K562 (cell line): ENCODE measurements around the gene RNFT2. TPM values are rescaled to one million over a fixed set of nuclear protein-coding genes. Genes with fewer than 3 reads are reported as not detected.

Experiments used
- ATAC-seq: fragments of 200-7000 bp; cut with Tn5 transposase; 3 replicates; pipeline ENCODE4 v1.9.1; 2020; ENCODE audit warnings: moderate library complexity
- BruUV-seq: library from RNA; stranded (reverse); fragments of 400-500 nt; replicated peaks from 2 replicates; lab custom pipeline; 2021; lab: Mats Ljungman, UMichigan
- CTCF ChIA-PET: fragments of 300-600 bp; formaldehyde crosslinking; extraction: SDS; loops from one replicate; lab custom pipeline; 2021; ENCODE audit warnings: low intra/inter-chr PET ratio; lab: Yijun Ruan, JAX
- POLR2A ChIA-PET: fragments of 300-600, 350-650 bp; sonication (Branson Sonifier 250); formaldehyde crosslinking; extraction: SDS; loops from one replicate; lab custom pipeline; 2021; ENCODE audit warnings: antibody characterized with exemption, inconsistent platforms; lab: Yijun Ruan, JAX
- DNase-seq, 4 experiments: peaks; one replicate each; pipeline versions ENCODE4 v3.0.0 to v3.0.0-alpha.2; 2011 to 2018; ENCODE audit warnings: low spot score in 3 of 4, mixed read lengths in 3 of 4; ENCODE audit errors: extremely low read depth in 1 of 4
- FAIRE-seq: peaks from 2 replicates; lab custom pipeline; 2011; peaks lifted over from hg19 to GRCh38; lab: Jason Lieb, UNC
- H2AFZ ChIP-seq: 2 replicates; pipeline ENCODE4 v1.6.0; 2011; ENCODE audit warnings: low read depth, low read length, control low read depth, inconsistent platforms
- H3K27ac ChIP-seq: fragments of 200-600 bp; 3 replicates; pipeline ENCODE4 v1.8.0; 2011; ENCODE audit warnings: low read depth, mild to moderate bottlenecking, control low read depth, inconsistent platforms, low read length, moderate library complexity, mixed read lengths; ENCODE audit errors: extremely low read depth
- H3K27me3 ChIP-seq, 2 experiments: fragments of 300-600 bp in 1 of 2; 2 replicates in 1 of 2; 3 replicates in 1 of 2; pipeline versions ENCODE4 v1.6.0 to v1.8.0; 2011; ENCODE audit warnings: inconsistent platforms in 2 of 2, low read length in 2 of 2, mild to moderate bottlenecking in 1 of 2, mixed read lengths in 1 of 2, moderate library complexity in 1 of 2; ENCODE audit not compliant: control insufficient read depth in 2 of 2, insufficient read depth in 2 of 2
- H3K36me3 ChIP-seq: fragments of 300-600 bp; 3 replicates; pipeline ENCODE4 v1.8.0; 2011; ENCODE audit warnings: mild to moderate bottlenecking, low read length, inconsistent platforms; ENCODE audit not compliant: control insufficient read depth, insufficient read depth
- H3K4me1 ChIP-seq, 2 experiments: fragments of 200-600 bp in 1 of 2; replicated peaks in 1 of 2; 2 replicates in 1 of 2; 3 replicates in 1 of 2; pipeline versions ENCODE4 v1.5.1 to v1.8.0; 2011; ENCODE audit warnings: inconsistent platforms in 2 of 2, low read length in 2 of 2, mild to moderate bottlenecking in 1 of 2, mixed read lengths in 1 of 2, moderate library complexity in 1 of 2; ENCODE audit not compliant: control insufficient read depth in 2 of 2, insufficient read depth in 2 of 2
- H3K4me2 ChIP-seq: 2 replicates; pipeline ENCODE4 v1.6.1; 2011; ENCODE audit warnings: low read length, control low read depth, inconsistent platforms, mixed read lengths; ENCODE audit not compliant: insufficient read depth
- H3K4me3 ChIP-seq: fragments of 200-600 bp; sonication (generic), shearing (Covaris generic); 2 replicates; pipeline ENCODE4 v1.5.1; 2016; ENCODE audit warnings: control low read depth, inconsistent platforms
- H3K79me2 ChIP-seq: fragments of 200-600 bp; 3 replicates; pipeline ENCODE4 v1.8.0; 2011; ENCODE audit warnings: low read length, inconsistent platforms; ENCODE audit not compliant: control insufficient read depth, insufficient read depth
- H3K9ac ChIP-seq, 2 experiments: 2 replicates each; pipeline versions ENCODE4 v1.6.0 to v1.6.1; 2011; ENCODE audit warnings: low read depth in 2 of 2, low read length in 2 of 2, control low read depth in 1 of 2, inconsistent platforms in 1 of 2, mild to moderate bottlenecking in 1 of 2, mixed read lengths in 1 of 2; ENCODE audit not compliant: insufficient read depth in 1 of 2
- H3K9me1 ChIP-seq: one replicate; pipeline ENCODE4 v1.6.0; 2011; ENCODE audit warnings: inconsistent platforms, mild to moderate bottlenecking, low read length, moderate library complexity; ENCODE audit not compliant: control insufficient read depth, insufficient read depth
- H3K9me3 ChIP-seq: replicated peaks from 2 replicates; pipeline ENCODE4 v1.5.1; 2011; ENCODE audit warnings: low read depth, low read length, inconsistent platforms; ENCODE audit not compliant: control insufficient read depth, insufficient read depth
- H4K20me1 ChIP-seq: replicated peaks from 2 replicates; pipeline ENCODE4 v1.6.1; 2011; ENCODE audit warnings: low read length, inconsistent platforms, mixed read lengths; ENCODE audit not compliant: control insufficient read depth, insufficient read depth
- CREBBP ChIP-seq: IDR thresholded peaks from one replicate; pipeline ENCODE4 v1.6.1; 2012; ENCODE audit warnings: low read depth, mild to moderate bottlenecking, control low read depth, inconsistent platforms, low read length
- JUNB ChIP-seq: fragments of 450-650 bp; formaldehyde crosslinking; conservative IDR thresholded peaks from 2 replicates; pipeline ENCODE4 v1.4.0; 2020; ENCODE audit warnings: mild to moderate bottlenecking
- RBM25 ChIP-seq: fragments of 200-400 bp; formaldehyde crosslinking; IDR thresholded peaks from 2 replicates; pipeline ENCODE4 v1.6.1; 2018; ENCODE audit warnings: low read length, low read depth, moderate library complexity; ENCODE audit not compliant: severe bottlenecking
- ZNF57 ChIP-seq: fragments of 450-650 bp; formaldehyde crosslinking; IDR thresholded peaks from 2 replicates; pipeline ENCODE4 v1.4.0; 2020; ENCODE audit warnings: mild to moderate bottlenecking, moderate library complexity
- WGBS: fragments of 100-300 bp; shearing (Covaris generic); methylation state at CpG from one replicate; pipeline ENCODE4 v1.1.6; 2016; ENCODE audit warnings: low coverage, mixed read lengths; ENCODE audit not compliant: insufficient coverage; ENCODE audit errors: missing lambda C conversion rate; 5-methylcytosine and 5-hydroxymethylcytosine counted together
- in situ Hi-C: fragments of 300-500 bp; cut with MboI; formaldehyde crosslinking; loops from 4 replicates; pipeline ENCODE4 v1.15.0; 2018; ENCODE audit warnings: inconsistent platforms, mixed read lengths
- intact Hi-C: fragments of 100-400 bp; cut with micrococcal nuclease; formaldehyde crosslinking; loops from 2 replicates; pipeline ENCODE4 v1.14.2; 2022
- polyA plus RNA-seq, 8 experiments: library from polyadenylated mRNA; depleted of rRNA in 4 of 8; stranded (reverse) in 5 of 8; unstranded in 3 of 8; fragments of >200 nt; fragmentation: Nextera tagmentation in 2 of 8; fragmentation: Illumina TruSeq in 1 of 8; extraction: Ambion mirVana in 2 of 8; extraction: Trizol in 1 of 8; gene quantifications; 2 replicates each; pipeline versions ENCODE4 v1.2.1 to v1.2.3, GENCODE V29; 2011 to 2014; ENCODE audit warnings: inconsistent platforms in 1 of 8, missing spikeins in 1 of 8
- total RNA-seq, 7 experiments: library from RNA; depleted of rRNA in 6 of 7; stranded (reverse); fragments of >200 nt in 6 of 7; fragmentation: Illumina TruSeq in 2 of 7; extraction: Trizol in 2 of 7; gene quantifications; 2 replicates each; pipeline versions ENCODE4 v1.2.1 to v1.2.3, GENCODE V29; 2011 to 2021; ENCODE audit warnings: low replicate concordance in 1 of 7
- TF ChIP-seq, protein P1 (sequence below): fragments of 200-800 bp; sonication (Bioruptor generic); IDR thresholded peaks from 2 replicates; pipeline ENCODE4 v1.6.1; 2017; ENCODE audit warnings: missing genetic modification characterization, missing compliant biosample characterization

Gene RNFT2
- total and polyA plus RNA-seq, 9 of the 15 experiments (the other 6 are each of a cell fraction or from before 2014, with no cell fraction given): 3.6 to 26.3 (median 9.5) TPM

GRCh38 chr12:116790066-116790465 lies 52.0 kb downstream of the RNFT2 start:
- Histone ChIP-seq H3K27ac (no peak overlapping the region), H3K4me1 (no peaks in the 10 kb centered on the region), H2AFZ (no peak overlapping the region), H3K9ac (no peak overlapping the region), H3K4me2 (no peak overlapping the region), H3K9me1 (no peaks in the 10 kb centered on the region), H3K79me2 (no peaks in the 10 kb centered on the region), H3K27me3 (no peaks in the 10 kb centered on the region), H3K4me3 (no peak overlapping the region), H3K9me3 (no peaks in the 10 kb centered on the region), H4K20me1 (no peaks in the 10 kb centered on the region), H3K36me3 (peaks cover 4% of the 10 kb centered on the region; the same call in 1 of the 3 replicates)
- no peak for TF ChIP-seq CREBBP
- no peak for TF ChIP-seq RBM25
- TF ChIP-seq, protein P1, sequence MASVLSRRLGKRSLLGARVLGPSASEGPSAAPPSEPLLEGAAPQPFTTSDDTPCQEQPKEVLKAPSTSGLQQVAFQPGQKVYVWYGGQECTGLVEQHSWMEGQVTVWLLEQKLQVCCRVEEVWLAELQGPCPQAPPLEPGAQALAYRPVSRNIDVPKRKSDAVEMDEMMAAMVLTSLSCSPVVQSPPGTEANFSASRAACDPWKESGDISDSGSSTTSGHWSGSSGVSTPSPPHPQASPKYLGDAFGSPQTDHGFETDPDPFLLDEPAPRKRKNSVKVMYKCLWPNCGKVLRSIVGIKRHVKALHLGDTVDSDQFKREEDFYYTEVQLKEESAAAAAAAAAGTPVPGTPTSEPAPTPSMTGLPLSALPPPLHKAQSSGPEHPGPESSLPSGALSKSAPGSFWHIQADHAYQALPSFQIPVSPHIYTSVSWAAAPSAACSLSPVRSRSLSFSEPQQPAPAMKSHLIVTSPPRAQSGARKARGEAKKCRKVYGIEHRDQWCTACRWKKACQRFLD (CRISPR knock-in tag): no peak
- TF ChIP-seq ZNF57 (CRISPR knock-in tag): no peak
- TF ChIP-seq JUNB: no peak
- POLR2A ChIA-PET: interaction anchor here (0.9 kb wide), 1 partner anchor 63 kb away, joined by 3 read pairs; no protein-coding TSS in a partner anchor
- ATAC-seq (no peak), FAIRE-seq (no peak), DNase-seq (no peak)
- BruUV-seq: no TSS peak
- CTCF ChIA-PET: no interaction called here
- in situ Hi-C loops: no loop called here
- 29% methylated on average over 1 of the region's 1 CpG for WGBS
- intact Hi-C loops: no loop called here
